A172 (cell line): Measurements from ENCODE around the gene TBC1D9B. TPM values are rescaled to one million over a fixed set of nuclear protein-coding genes. Genes with fewer than 3 reads are reported as not detected.
A peak's percentile ranks its signal among the peaks of the same experiment; 100 is the strongest.

Source experiments
- DNase-seq: peaks from one replicate; pipeline ENCODE4 v3.0.0-alpha.2; 2015; ENCODE audit warnings: low spot score
- total RNA-seq: library from RNA; depleted of rRNA; stranded (reverse); fragments of >200 nt; shearing (Covaris generic); gene quantifications from 2 replicates; pipeline ENCODE4 v1.2.3, GENCODE V29; 2014; rRNA removed

The TBC1D9B gene
- total RNA-seq, 1 experiment from 2014 or later, result 87.9 TPM

- peak; percentile 97 for DNase-seq
These were observed 86.2 kb downstream of the TBC1D9B start for GRCh38 chr5:179821298-179822058.

GRCh38 chr5:179820483-179821297 is 87.0 kb downstream of the TBC1D9B start, which contains the start of gene SQSTM1:
Gene SQSTM1, plus strand, starts transcription at chr5:179820905. Its CDS starts 32 bp downstream, at chr5:179820937.
- peak; percentile 74 for DNase-seq

GRCh38 chr5:179820127-179820482 is 87.6 kb downstream of the TBC1D9B start:
- no peak for DNase-seq

GRCh38 chr5:179819296-179820126 is 88.2 kb downstream of the TBC1D9B start:
- peak; percentile 92 for DNase-seq

GRCh38 chr5:179818746-179819295 is 88.9 kb downstream of the TBC1D9B start:
- DNase-seq, result peak; percentile 99

GRCh38 chr5:179817890-179818745 is 89.6 kb downstream of the TBC1D9B start:
- DNase-seq, result peak; percentile 72

GRCh38 chr5:179817470-179817840 is 90.2 kb downstream of the TBC1D9B start:
- no peak for DNase-seq

- no peak for DNase-seq
These were observed 90.8 kb downstream of the TBC1D9B start for GRCh38 chr5:179816796-179817469.

- DNase-seq, result no peak
These were observed 91.3 kb downstream of the TBC1D9B start for GRCh38 chr5:179816401-179816795.

- DNase-seq, result no peak
These were observed 92.0 kb downstream of the TBC1D9B start for GRCh38 chr5:179815491-179816249.

- DNase-seq, result no peak
These were observed 93.6 kb downstream of the TBC1D9B start for GRCh38 chr5:179814090-179814489.

GRCh38 chr5:179812997-179813607 is 94.6 kb downstream of the TBC1D9B start:
- no peak for DNase-seq

GRCh38 chr5:179812135-179812825 is 95.4 kb downstream of the TBC1D9B start:
- no peak for DNase-seq

Other genes starting within 250 kb of the TBC1D9B start
- gene CBY3, start 226.9 kb downstream of the TBC1D9B start, total RNA-seq, result not detected in 2 replicates
- 1,115 and 1,359 TPM in 2 replicates for gene CANX, start 208.9 kb downstream of the TBC1D9B start, total RNA-seq
- 18.1 and 18.9 TPM in 2 replicates for gene MAML1, start 175.1 kb downstream of the TBC1D9B start, total RNA-seq
- gene LTC4S, start 113.9 kb downstream of the TBC1D9B start, total RNA-seq, result 8.6 and 13.4 TPM in 2 replicates
- gene MGAT4B, start 101.0 kb downstream of the TBC1D9B start, total RNA-seq, result 352 and 377 TPM in 2 replicates
- 2,241 and 2,527 TPM in 2 replicates for gene SQSTM1, start 87.0 kb downstream of the TBC1D9B start, total RNA-seq
- 11.9 and 15.9 TPM in 2 replicates for gene MRNIP, start 49.1 kb downstream of the TBC1D9B start, total RNA-seq
- 99.2 and 99.7 TPM in 2 replicates for gene RNF130, start 163.9 kb upstream of the TBC1D9B start, total RNA-seq